Activated naive CD8-positive, alpha-beta T cell treated with anti-CD3 and anti-CD28 coated beads, Interleukin-2, amount 10 ng/mL, durations not matched to agents 7 days and 5 days (primary cell): Measurements from ENCODE around the gene MGARP. TPM values are rescaled to one million over a fixed set of nuclear protein-coding genes. Genes with fewer than 3 reads are reported as not detected.

Experiments
- ATAC-seq: fragments of 150-1000 bp; cut with Tn5 transposase; one replicate; pipeline ENCODE4 v1.10.0; 2021; ENCODE audit warnings: low read depth, moderate library complexity
- POLR2A ChIA-PET: fragments of 350-600 bp; sonication (Branson Sonifier 250); formaldehyde crosslinking; loops from one replicate; lab custom pipeline; 2021; ENCODE audit warnings: antibody characterized with exemption; lab: Charles Lee
- DNase-seq: peaks from one replicate; pipeline ENCODE4 v3.0.0; 2021
- H3K27ac Mint-ChIP-seq: one replicate; pipeline ENCODE4 v1.8.0; 2022; ENCODE audit warnings: mild to moderate bottlenecking, mixed read lengths
- H3K27me3 Mint-ChIP-seq: one replicate; pipeline ENCODE4 v1.8.0; 2022; ENCODE audit warnings: mild to moderate bottlenecking, moderate library complexity, mixed read lengths
- H3K36me3 Mint-ChIP-seq: one replicate; pipeline ENCODE4 v1.8.0; 2021; ENCODE audit warnings: mild to moderate bottlenecking, mixed read lengths
- H3K4me1 Mint-ChIP-seq: one replicate; pipeline ENCODE4 v1.8.0; 2021; ENCODE audit warnings: mixed read lengths
- H3K4me3 Mint-ChIP-seq: one replicate; pipeline ENCODE4 v1.8.0; 2022; ENCODE audit warnings: mild to moderate bottlenecking, moderate library complexity, mixed read lengths
- H3K9me3 Mint-ChIP-seq: one replicate; pipeline ENCODE4 v1.8.0; 2021; ENCODE audit warnings: mixed read lengths
- total RNA-seq, 2 experiments: library from RNA; stranded (reverse); gene quantifications; one replicate each; pipeline ENCODE4 v1.2.3, GENCODE V29; 2021

Gene MGARP
- total RNA-seq, 2 experiments from 2014 or later: 0.22 TPM; not detected in 1

GRCh38 chr4:139227729-139228404 lies 52.2 kb downstream of the MGARP start:
- Mint-ChIP-seq H3K9me3 (no peaks in the 10 kb centered on the region), H3K4me1 (peaks cover 8% of the 10 kb centered on the region), H3K27ac (no peak overlapping the region), H3K36me3 (no peaks in the 10 kb centered on the region), H3K27me3 (peaks cover 4% of the 10 kb centered on the region), H3K4me3 (no peak overlapping the region)
- DNase-seq (no peak), ATAC-seq (peak; percentile 61)
- POLR2A ChIA-PET: interaction anchor here (1.3 kb wide), 1 partner anchor 51 kb away, joined by 3 read pairs; the partner anchor contains the start of gene ELF2

- Mint-ChIP-seq H3K27ac (no peak overlapping the region), H3K27me3 (no peaks in the 10 kb centered on the region), H3K4me3 (no peak overlapping the region), H3K4me1 (peaks cover 9% of the 10 kb centered on the region), H3K9me3 (no peaks in the 10 kb centered on the region), H3K36me3 (peaks cover 1% of the 10 kb centered on the region)
- POLR2A ChIA-PET: no interaction called here
- ATAC-seq (no peak), DNase-seq (no peak)
These were observed 56.2 kb downstream of the MGARP start for GRCh38 chr4:139223682-139224317.

GRCh38 chr4:139222215-139222614 lies 57.8 kb downstream of the MGARP start:
- no peak overlapping the region for H3K4me3 Mint-ChIP-seq
- no peaks in the 10 kb centered on the region for H3K9me3 Mint-ChIP-seq
- H3K27me3 Mint-ChIP-seq: no peaks in the 10 kb centered on the region
- DNase-seq (no peak), ATAC-seq (no peak)
- H3K27ac Mint-ChIP-seq: no peak overlapping the region
- POLR2A ChIA-PET: no interaction called here
- peaks cover 8% of the 10 kb centered on the region for H3K4me1 Mint-ChIP-seq
- peaks cover 1% of the 10 kb centered on the region for H3K36me3 Mint-ChIP-seq

GRCh38 chr4:139221687-139222086 lies 58.3 kb downstream of the MGARP start:
- Mint-ChIP-seq H3K27me3 (no peaks in the 10 kb centered on the region), H3K4me1 (peaks cover 8% of the 10 kb centered on the region), H3K36me3 (peaks cover 1% of the 10 kb centered on the region), H3K4me3 (no peak overlapping the region), H3K27ac (no peak overlapping the region), H3K9me3 (no peaks in the 10 kb centered on the region)
- DNase-seq (no peak), ATAC-seq (no peak)
- POLR2A ChIA-PET: no interaction called here

- DNase-seq: no peak
- Mint-ChIP-seq H3K27me3 (peaks cover 2% of the 10 kb centered on the region), H3K36me3 (peaks cover 1% of the 10 kb centered on the region), H3K27ac (no peak overlapping the region), H3K9me3 (no peaks in the 10 kb centered on the region), H3K4me1 (peaks cover 10% of the 10 kb centered on the region), H3K4me3 (no peak overlapping the region)
- no peak for ATAC-seq
- POLR2A ChIA-PET: no interaction called here
These were observed 60.5 kb downstream of the MGARP start for GRCh38 chr4:139219450-139220055.

Other genes starting within 250 kb of the MGARP start
- gene ELF2, start 103.0 kb downstream of the MGARP start, total RNA-seq: 10 to 100 TPM; 43.9 to 48.2 TPM
- gene NAA15, start 21.3 kb upstream of the MGARP start, total RNA-seq: 10 to 100 TPM; 42.1 to 50.3 TPM
- gene NDUFC1, start 22.3 kb upstream of the MGARP start, total RNA-seq: 10 to 100 TPM; 34.6 to 36.5 TPM
- gene RAB33B, start 173.9 kb upstream of the MGARP start, total RNA-seq: 1 to 10 TPM; 9.8 to 9.9 TPM